ENCODE measurements around the gene DIAPH1. TPM values are rescaled to one million over a fixed set of nuclear protein-coding genes. Genes with fewer than 3 reads are reported as not detected.

DIAPH1 gene
- total RNA-seq, 3 donors from 2014 or later: 58.8 to 64.8 (median 63.6) TPM

GRCh38 chr5:141527426-141527825, 91.4 kb downstream of the DIAPH1 start:
- TF ChIP-seq POLR2AphosphoS5 (IDR thresholded peaks at IDR 0.05): no peak
- no peak for TF ChIP-seq POLR2A (IDR thresholded peaks at IDR 0.05)
- TF ChIP-seq, protein P1, sequence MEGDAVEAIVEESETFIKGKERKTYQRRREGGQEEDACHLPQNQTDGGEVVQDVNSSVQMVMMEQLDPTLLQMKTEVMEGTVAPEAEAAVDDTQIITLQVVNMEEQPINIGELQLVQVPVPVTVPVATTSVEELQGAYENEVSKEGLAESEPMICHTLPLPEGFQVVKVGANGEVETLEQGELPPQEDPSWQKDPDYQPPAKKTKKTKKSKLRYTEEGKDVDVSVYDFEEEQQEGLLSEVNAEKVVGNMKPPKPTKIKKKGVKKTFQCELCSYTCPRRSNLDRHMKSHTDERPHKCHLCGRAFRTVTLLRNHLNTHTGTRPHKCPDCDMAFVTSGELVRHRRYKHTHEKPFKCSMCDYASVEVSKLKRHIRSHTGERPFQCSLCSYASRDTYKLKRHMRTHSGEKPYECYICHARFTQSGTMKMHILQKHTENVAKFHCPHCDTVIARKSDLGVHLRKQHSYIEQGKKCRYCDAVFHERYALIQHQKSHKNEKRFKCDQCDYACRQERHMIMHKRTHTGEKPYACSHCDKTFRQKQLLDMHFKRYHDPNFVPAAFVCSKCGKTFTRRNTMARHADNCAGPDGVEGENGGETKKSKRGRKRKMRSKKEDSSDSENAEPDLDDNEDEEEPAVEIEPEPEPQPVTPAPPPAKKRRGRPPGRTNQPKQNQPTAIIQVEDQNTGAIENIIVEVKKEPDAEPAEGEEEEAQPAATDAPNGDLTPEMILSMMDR (IDR thresholded peaks at IDR 0.05): no peak
- Histone ChIP-seq H3K9me3 (no peaks in the 10 kb centered on the region), H3K27ac (no peak overlapping the region), H3K4me3 (no peak overlapping the region), H3K36me3 (no peaks in the 10 kb centered on the region), H3K27me3 (no peaks in the 10 kb centered on the region), H3K4me1 (peaks cover 0 to 10% of the 10 kb centered on the region in 2 donors)
- intact Hi-C loops (cut with DNase I; ENCODE audit: low total_unique reads): loop anchor here (5.0 kb wide), 1 partner anchor 125 kb away; the partner anchor contains the start of gene PCDHGA9
- no peak for DNase-seq (ENCODE audit: low spot score in 2 of 2)

GRCh38 chr5:141525653-141526052, 93.1 kb downstream of the DIAPH1 start:
- no peak overlapping the region for H3K4me3 ChIP-seq
- DNase-seq (ENCODE audit: low spot score in 2 of 2): no peak
- peak overlapping the region; percentile 53 to 92 for H3K27ac ChIP-seq
- H3K36me3 ChIP-seq: no peaks in the 10 kb centered on the region
- intact Hi-C loops (cut with DNase I; ENCODE audit: low total_unique reads): loop anchor here (5.0 kb wide), 1 partner anchor 123 kb away; the partner anchor contains the start of gene PCDHGA9
- no peak for TF ChIP-seq POLR2AphosphoS5 (IDR thresholded peaks at IDR 0.05)
- H3K4me1 ChIP-seq: peaks cover 0 to 22% of the 10 kb centered on the region in 2 donors
- no peaks in the 10 kb centered on the region for H3K27me3 ChIP-seq
- H3K9me3 ChIP-seq: no peaks in the 10 kb centered on the region

DNA sequence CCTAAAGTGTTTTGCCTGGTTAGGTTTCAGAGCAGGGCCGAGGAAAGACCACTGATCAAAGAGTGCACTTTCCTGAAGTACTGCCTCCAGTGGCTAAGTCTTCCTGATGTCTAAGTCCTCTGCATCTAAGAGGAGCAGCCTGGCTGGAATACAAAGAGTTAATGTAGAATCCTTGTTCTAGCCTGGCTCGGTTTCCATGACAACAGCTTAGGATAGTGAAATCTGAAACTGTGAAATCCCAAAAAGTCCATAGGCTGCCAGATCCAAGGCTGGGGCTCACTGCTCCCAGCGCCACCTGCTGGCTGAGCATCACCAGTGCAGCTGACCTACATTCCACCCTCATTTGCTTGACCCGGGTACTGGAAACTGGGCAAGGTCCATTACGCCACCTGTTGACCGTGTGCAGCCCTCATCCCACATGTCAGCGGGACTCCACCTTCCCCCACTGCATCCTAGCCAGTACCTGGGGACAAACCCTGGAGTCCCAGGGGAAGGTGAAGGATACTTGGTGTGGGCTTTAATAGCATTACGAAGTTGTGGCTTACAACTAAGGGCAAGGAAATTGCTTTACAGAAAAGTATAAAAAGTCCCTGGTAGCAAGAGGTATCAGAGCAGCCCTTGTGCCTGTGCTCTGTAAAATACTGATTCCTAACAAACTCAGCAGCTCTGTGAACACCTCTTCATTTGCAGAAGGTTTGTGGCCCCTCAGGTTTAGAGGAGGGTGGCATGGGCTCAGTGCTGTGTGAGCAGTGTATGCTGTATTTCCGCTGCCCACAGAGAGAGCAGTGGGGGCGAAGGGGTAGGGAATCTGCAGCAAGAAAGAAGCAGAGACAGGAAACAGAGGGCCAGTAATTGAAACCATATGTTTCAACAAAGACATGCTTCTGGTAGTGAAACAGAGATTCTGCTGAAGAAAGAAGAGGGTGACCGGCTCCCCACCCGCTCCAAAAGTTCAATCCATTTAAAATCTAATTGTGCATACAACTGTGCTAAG, 93.9 kb downstream of the DIAPH1 start:
- peak overlapping the region; percentile 53 to 92 for H3K27ac ChIP-seq
- intact Hi-C loops (cut with DNase I; ENCODE audit: low total_unique reads): loop anchor here (5.0 kb wide), 1 partner anchor 123 kb away; the partner anchor contains the start of gene PCDHGA9
- DNase-seq (ENCODE audit: low spot score in 2 of 2): peak; percentile 80 to 85
- H3K4me3 ChIP-seq: peak overlapping the region in 1 of 3 donors; percentile 8
- TF ChIP-seq, protein P1 (IDR thresholded peaks at IDR 0.05): peak; percentile 99
- TF ChIP-seq POLR2AphosphoS5 (IDR thresholded peaks at IDR 0.05) (peak; percentile 82 to 95 (median 93)), POLR2A (IDR thresholded peaks at IDR 0.05) (no peak)
- H3K4me1 ChIP-seq: peaks cover 0 to 22% of the 10 kb centered on the region in 2 donors
- no peaks in the 10 kb centered on the region for H3K36me3 ChIP-seq
- no peaks in the 10 kb centered on the region for H3K27me3 ChIP-seq
- no peaks in the 10 kb centered on the region for H3K9me3 ChIP-seq

GRCh38 chr5:141523991-141524390, 94.8 kb downstream of the DIAPH1 start:
- Histone ChIP-seq H3K36me3 (no peaks in the 10 kb centered on the region), H3K9me3 (no peaks in the 10 kb centered on the region), H3K4me3 (no peak overlapping the region), H3K4me1 (peaks cover 0 to 19% of the 10 kb centered on the region in 2 donors), H3K27me3 (no peaks in the 10 kb centered on the region), H3K27ac (peak overlapping the region; percentile 53 to 92)
- TF ChIP-seq, protein P1 (IDR thresholded peaks at IDR 0.05): no peak
- TF ChIP-seq POLR2A (IDR thresholded peaks at IDR 0.05) (no peak), POLR2AphosphoS5 (IDR thresholded peaks at IDR 0.05) (no peak)
- DNase-seq (ENCODE audit: low spot score in 2 of 2): no peak
- intact Hi-C loops (cut with DNase I; ENCODE audit: low total_unique reads): no loop called here

DNA sequence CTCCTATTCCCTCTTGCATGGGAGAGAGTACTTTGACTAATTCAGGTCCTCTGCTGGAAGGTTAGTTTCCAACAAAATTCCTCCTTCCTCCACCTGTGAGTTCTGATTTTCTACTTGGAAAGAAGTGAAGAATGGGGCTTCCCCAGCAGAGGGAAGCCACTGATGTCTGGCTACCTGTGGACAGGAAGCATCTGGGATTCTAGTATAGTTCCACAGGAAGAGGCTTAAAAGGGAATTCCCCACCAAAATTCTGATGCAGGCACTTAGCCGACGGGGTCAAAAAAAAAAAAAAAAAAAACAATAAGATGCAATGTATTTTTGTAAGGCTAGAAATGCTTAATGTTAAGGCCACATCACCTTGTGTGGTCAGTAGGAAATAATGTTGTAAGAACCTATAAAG, 96.5 kb downstream of the DIAPH1 start:
- intact Hi-C loops (cut with DNase I; ENCODE audit: low total_unique reads): no loop called here
- TF ChIP-seq POLR2A (IDR thresholded peaks at IDR 0.05): no peak
- TF ChIP-seq POLR2AphosphoS5 (IDR thresholded peaks at IDR 0.05): no peak
- TF ChIP-seq, protein P1 (IDR thresholded peaks at IDR 0.05): no peak
- Histone ChIP-seq H3K27me3 (no peaks in the 10 kb centered on the region), H3K9me3 (no peaks in the 10 kb centered on the region), H3K36me3 (no peaks in the 10 kb centered on the region), H3K4me1 (peaks cover 0 to 16% of the 10 kb centered on the region in 2 donors), H3K4me3 (no peak overlapping the region), H3K27ac (peak overlapping the region; percentile 77 to 92)
- no peak for DNase-seq (ENCODE audit: low spot score in 2 of 2)

Measured in breast epithelium (tissue), 4 donors.